ENCODE results near the gene CFL1.
"Not testable (repeated sequence)": the region's sequence is repeated elsewhere in the genome, so short reads cannot be mapped to it uniquely, and the experiment has no call there.

CFL1 gene

DNA sequence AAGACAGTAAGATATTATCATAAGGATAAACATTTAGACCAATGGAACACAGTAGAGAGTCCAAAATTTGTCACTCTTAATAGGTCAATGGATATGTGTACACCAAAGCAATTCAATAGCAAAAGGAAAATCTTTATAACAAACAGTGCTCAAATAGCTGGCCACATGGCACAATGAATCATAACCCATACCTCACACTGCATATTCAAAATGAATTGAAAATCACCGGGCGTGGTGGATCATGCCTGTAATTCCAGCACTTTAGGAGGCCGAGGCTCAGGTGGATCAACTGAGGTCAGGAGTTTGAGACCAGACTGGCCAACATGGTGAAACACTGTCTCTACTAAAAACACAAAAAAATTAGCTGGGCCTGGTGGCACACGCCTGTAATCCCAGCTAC is 15.8 kb downstream of the CFL1 start:
- no peak for DNase-seq (ENCODE audit: low read depth in 2 of 2)

DNA sequence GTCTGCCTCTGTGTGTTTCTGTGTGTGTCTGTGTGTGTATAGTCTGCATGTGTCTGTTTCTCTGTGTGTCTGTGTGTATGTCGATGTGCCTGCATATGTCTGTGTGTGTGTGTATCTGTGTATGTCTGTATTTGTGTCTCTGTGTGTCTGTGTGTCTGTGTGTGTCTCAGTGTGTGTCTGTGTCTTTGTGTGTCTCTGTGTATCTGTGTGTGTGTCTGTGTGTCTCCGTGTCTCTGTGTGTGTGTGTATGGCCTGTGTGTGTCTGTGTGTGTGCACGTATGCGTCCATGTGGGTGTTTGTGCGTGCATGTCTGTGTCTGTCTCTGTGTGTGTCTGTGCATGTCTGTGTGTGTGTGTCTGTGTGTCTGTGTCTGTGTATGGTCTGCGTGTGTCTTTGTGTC is 23.8 kb downstream of the CFL1 start:
- no peak for DNase-seq (ENCODE audit: low read depth in 2 of 2)

DNA sequence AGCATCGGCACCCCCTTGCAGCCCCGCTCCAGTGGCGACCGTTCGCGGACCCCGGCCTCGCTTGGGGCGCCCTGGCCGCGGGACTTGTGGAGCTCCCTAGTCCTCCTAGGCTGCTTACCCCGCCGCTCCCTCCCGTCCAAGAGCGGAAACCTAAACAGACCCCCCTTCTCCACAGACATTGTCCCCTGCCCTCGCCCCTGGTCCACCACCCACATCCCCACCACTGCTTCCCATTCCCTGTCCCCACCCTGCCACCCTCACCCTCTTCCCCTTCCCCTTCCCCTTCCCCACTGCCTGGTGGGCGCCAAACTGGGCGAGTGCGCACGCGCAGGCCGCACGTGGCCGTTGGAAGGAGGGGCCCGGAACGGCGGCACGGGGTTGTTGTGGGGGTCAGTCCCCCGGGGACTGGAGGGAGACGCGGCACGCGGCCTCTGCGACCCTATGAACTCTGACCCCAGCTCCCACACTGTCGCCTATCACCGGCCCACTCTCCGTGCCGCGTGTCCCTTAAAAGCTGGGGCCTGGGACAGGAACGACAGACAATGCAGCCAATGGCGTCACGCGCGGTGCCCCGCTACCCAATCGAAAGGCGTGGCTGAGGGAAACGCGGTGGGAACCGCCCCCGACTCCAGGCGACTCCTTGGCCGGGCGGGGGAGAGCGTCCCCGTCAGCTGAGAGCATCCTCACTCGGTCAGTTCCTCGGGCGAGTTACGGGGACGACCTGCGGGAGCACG is 24.5 kb downstream of the CFL1 start, which contains the start of gene SNX32:
TSS of gene SNX32 (plus strand) at position 667 of the 734 bp plus-strand sequence. CDS start 103 bp downstream, outside the sequence.
- DNase-seq (ENCODE audit: low read depth in 2 of 2), result peak; percentile 90 to 94

DNA sequence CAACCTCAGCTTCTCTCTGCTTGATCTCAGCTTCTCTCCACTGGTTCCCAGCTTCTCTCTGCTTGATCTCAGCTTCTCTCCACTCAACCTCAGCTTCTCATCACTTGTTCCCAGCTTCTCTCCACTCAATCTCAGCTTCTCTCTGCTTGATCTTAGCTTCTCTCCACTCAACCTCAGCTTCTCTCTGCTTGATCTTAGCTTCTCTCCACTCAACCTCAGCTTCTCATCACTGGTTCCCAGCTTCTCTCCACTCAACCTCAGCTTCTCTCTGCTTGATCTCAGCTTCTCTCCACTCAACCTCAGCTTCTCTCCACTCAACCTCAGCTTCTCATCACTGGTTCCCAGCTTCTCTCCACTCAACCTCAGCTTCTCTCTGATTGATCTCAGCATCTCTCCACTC is 25.7 kb downstream of the CFL1 start:
- not testable (repeated sequence) for DNase-seq (ENCODE audit: low read depth in 2 of 2)

DNA sequence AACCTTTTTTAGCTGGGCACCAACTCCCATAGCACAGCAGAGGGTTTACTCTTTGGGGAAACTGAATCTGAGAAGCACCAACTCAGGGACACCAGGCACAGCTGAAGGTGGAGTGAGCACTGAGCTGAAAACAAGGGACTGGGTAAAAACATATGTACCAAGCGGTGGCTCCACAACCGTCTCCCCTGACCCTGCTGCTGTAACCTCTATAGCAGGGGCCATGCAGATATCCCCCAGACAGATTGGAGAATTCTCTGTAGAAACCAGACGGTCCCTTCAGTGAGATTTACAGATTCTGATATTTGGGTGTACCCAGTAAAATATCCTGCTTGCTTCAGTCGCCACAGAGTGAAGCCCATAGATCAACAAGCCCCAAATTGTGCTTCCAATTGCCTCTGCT is 28.5 kb downstream of the CFL1 start:
- DNase-seq (ENCODE audit: low read depth in 2 of 2), result no peak

DNA sequence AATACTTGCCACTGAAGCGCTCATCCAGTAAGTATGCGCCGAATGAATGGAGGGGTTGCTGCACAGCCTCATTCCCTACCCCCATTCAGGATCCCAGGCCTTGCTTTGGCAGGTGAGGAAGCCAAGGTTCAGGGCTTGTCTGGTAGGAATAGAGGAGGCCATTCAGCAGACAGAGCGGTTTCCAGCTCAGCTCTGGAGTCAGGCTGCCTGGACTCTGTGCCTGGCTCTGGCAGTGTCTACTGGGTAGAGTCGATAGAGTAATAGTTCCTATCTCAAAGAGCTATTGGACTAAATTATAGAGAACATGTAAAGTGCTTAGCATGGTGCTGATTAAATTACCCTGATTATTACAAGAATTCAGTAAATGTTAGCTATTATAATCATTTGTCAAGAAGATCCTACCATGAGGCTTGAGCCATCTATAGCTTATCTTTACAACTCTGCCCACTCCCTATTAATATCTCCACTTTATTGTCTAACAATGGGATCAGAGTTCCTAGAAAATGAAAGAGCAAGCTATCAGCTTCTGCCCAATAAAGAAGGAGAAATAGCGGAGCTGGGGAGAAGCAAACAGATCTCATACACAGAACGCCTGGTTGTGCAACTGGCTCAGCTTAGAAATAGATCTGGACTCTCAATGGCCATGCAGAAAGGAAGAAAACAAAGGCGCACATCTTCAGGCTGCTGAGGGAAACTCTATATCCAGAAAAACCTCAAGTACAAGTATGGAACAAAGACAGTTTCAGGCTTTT is 30.8 kb downstream of the CFL1 start:
- no peak for DNase-seq (ENCODE audit: low read depth in 2 of 2)

DNA sequence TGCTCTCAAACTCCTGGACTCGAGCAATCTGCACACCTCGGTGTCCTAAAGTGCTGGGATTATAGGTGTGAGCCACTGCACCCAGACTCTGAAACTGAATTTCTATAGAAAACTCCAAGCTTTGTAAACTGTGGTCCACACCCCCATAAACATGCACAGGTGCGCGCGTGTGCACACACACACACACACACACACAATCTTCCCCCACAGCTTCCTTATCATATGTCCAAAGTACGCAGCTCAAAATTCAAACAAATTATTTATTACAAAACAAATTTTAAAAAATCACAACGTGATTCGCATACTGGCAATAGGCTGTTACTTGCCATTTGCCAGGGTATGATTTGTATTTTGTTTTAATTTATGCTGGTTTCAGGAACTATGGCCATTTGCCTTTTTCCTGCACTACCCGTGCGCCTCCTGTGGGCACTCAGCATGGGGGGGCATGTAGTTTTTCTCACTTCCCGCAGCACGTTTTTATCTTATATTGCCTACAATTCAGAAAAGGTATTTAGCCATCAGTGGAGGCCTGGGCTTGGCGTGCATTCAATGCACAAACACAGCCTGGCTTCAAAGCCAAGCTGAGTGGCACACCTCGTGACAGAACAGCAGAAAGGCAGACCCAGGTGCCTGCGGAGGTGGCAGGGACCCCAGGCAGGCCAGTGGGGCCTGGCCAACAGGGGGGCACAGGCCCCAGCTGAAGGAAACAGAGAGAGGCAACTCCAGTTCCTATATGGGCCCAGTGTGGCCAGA is 35.0 kb downstream of the CFL1 start:
- DNase-seq (ENCODE audit: low read depth in 2 of 2), result no peak

DNA sequence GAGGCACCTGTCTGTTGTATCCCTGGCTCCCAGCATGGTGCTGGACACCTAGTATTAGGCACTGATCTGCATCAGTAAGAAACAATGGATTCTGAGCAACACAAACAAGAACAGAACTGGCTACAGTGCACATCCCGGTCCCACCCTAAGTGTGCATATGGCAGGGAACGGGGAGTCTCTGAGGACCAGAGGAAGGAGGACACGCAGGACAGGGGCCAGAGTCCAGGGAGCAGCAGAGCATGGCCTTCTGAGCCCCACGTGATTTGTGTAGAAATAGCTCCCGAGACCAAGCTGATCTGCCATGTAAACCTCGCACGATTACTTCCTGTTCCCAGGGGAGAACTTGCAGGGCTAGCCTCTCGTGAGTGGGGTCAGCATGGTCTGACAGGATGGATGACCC is 36.9 kb downstream of the CFL1 start:
- no peak for DNase-seq (ENCODE audit: low read depth in 2 of 2)

DNA sequence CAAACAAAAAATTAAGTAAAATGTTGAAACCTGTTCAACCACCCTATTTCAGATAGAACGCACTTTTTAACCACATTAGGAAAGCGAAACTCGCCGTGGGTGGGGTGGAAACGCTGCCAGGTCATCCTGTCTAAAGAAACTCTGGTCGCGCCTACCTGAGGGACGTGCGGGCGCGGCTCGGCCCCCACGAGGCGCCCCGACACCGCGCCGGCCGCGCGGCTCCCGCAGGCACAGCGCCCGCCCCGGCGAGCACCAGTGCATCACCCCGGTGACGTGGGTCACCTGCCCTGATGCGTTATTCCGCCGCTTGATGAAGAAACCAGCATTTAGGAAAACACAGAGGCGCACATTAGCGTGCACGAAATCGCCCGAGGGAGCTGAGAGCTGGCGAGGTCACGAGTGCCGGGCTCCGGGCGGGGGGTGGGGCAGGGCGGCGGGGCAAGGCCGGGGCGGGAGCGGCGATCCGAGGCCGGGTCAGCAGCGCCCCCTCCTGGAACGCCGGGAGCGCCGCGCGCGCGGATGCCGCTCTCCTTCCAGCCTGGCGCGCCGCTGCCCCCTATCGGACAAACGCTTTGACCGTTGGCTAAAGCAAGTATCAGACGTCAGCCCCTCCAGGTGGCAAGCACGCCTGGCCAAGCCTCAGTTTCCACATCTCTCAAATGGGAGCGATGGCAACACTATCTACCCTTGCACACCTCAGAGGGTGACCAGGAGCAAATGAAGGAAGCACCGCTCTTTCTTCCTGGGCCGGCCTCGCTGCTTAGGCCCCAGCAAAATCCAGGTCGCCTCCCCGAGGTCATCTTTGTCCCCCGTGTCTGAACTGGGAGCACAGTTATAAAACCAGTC is 39.9 kb downstream of the CFL1 start:
- DNase-seq (ENCODE audit: low read depth in 2 of 2), result peak; percentile 94 to 96

DNA sequence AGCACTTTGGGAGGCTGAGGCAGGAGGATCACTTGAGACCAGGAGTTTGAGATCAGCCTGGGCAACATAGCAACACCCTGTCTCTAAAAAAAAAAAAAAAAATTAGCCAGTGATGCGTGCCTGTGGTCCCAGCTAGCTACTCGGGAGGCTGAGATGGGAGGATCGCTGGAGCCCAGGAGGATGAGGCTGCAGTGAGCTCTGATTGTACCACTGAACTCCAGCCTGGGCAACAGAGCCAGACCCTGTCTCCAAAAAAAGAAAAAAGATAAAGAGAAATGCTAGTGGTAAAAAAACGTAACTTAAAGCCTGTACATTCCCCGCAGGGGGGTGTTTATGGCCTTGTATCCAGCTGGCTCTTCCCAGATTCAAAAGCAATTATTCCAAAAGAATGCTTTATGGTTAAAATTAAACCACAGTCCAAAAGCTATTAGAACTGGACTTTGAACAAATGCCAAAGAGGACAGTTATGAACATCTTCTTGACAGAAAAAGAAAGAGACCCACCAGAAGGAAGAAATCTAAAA is 40.6 kb downstream of the CFL1 start:
- DNase-seq (ENCODE audit: low read depth in 2 of 2), result no peak

DNA sequence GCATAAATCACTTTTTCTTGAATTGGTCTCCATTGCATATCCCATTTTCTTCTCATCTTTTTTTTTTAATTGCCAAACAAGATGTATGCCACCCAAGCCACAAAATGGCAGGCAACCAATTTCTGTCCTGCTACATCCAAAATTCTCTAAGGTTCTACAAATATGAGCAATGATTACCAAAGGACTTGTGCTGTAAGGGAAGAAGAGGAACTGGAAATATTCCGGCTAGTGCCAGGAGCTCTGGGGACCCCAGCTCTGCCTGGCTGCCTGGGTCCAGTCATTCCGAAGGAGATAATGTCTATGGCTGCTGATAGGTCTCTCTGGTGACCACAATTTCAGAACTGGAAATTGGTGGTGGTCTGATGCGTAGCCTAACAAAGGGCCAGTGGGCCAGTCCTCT is 41.3 kb downstream of the CFL1 start:
- no peak for DNase-seq (ENCODE audit: low read depth in 2 of 2)

DNA sequence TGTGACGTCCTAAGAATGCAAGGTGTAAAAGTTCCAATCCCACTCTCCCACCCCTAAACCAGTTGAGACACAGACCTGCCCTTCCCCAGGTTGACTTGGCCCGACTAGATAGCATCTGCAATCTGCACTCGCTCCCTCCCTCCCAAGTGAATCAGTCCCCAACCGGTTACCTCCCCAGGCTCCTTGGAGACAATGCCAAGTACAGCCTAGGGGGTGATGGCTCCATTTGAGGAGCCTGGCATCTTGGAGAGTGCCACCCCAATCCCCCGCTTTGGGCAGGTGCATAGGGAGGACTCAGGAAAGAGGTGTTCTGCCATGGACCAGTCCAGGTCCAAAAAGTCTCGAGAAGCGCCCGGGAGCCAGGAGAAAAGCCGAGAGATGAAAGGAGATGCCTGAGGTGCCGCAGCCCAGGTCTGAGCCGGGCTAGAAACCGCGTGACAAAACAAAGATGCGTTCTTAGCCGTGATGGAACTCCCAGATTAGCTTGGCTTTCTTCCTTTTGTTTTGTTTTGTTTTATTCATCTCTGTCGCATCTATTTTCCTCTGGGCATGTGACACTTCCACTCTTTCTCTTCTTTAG is 42.9 kb downstream of the CFL1 start:
- no peak for DNase-seq (ENCODE audit: low read depth in 2 of 2)

DNA sequence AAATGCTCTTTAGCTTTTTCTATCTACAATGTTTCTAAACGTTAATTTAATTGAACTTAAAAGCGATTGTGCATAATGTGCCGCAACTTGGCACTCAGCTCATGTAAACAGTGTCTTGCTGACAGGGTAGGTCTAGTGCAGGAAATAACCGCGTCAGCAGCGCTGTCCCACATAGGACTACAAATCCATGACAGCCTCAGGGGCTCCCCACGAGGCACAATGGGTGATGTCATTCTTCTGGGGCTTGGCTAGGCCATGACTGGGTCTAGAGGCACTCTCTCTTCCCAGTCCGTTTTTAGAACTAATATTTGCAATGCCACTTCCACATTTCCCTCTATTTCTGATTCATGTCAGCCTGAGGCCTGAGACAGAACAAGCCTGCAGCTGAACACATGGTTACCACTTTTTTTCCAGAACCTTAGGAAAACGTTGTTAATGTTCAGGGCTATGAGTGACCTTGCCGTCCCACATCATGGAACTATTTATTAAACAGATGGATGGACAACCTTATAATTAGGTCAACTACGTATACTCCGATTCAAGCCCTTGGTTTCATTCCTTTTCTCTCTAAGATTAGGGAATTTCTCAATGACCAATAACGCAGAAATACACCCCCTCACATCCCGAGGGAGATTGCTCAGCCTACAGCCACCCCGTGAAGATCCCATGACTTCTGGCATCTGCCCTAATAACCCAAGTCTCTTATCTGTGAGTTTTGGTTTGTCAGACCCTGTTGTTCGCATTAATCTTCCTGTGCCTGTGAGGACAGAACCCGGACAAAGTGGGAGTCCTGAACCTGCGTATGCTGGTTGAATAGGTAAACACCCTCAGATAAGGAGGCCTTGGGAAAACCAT is 43.6 kb downstream of the CFL1 start:
- DNase-seq (ENCODE audit: low read depth in 2 of 2), result no peak

DNA sequence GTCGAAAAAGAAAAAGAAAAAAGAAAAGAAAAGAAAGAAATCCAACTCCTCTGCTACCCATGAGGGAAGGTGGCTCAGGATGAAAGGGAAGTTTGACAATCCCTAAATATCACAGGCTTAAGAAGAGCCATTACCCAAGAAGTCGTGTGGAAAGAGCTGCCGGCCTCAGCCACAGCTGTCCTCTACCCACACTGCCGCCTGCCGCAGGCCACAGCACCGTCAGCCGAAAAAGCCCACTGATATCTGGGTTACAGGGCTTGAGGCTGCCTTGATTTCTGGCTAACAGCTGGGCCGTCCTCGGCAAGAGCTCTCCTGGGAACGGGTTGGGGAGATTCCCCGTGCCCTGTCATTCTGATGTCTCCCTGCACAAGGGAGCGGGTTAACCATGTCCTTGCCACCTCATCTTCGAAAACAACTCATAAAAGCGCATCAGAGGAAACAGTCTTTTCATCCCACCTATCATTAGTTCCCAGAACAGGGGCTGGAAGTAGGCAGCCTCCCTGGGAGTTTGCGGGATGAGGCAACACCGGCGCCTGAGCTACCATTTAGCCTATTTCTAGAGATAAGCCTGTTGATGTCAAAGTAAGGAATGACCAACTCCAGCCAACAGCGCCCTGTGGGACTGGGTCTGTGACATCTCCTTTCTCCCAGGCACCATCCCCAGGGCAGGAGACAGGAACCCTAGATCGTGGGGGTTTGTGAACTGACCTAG is 46.1 kb downstream of the CFL1 start:
- DNase-seq (ENCODE audit: low read depth in 2 of 2), result no peak

DNA sequence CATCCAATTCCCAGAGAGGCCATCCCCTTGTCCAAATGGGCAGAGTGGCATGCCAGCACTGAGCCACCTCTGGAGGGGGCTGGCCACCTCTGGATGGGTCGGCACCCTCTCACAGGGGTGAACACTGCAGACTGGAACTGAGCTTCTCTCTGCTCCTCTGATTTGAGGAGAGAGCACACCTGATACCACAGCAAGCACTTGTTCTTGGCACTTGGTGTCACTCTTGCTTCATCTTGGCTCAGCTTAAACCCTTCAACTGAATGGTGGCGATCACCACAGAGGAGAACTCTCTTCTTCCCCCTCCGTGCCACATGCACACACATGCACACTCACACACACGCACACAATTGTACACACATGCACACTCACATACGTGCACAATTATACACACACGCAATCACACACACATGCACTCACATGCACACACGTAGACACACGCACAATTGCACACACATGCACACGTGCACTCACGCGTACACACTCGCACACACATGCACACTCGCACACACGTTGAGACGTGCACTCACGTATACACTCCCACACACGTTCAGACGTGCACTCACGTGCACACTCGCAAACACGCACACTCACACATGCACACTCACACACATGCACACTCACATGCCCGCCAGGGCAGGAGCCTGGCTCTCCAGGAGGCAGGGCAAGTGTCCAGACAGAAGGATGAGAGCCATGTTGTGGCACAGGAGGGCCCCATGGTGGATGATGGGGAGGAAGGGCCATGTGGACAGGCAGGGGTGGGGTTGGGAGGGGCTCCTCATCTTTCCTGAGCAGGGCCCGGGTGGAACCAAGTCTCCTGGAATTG is 47.7 kb downstream of the CFL1 start:
- no peak for DNase-seq (ENCODE audit: low read depth in 2 of 2)

DNA sequence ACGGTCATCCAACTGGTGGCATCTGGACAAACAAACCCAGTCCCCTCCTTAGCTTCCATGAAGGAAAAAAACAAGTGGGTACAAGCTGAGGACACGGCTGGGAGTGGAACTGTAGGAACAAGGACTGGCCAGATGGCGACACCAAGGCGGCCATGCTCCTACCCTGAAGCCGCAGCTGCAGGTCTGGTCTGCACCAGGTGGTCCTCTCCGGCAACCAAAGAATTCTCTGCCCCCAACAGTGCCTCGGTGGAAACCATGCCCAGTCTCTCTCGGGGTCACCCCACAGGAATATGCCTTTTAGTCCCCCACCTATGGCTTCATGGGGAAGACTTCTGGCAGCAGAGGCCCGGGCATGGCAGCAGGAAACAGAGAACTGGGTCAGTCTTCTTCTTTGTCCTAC is 48.5 kb downstream of the CFL1 start:
- DNase-seq (ENCODE audit: low read depth in 2 of 2), result no peak

DNA sequence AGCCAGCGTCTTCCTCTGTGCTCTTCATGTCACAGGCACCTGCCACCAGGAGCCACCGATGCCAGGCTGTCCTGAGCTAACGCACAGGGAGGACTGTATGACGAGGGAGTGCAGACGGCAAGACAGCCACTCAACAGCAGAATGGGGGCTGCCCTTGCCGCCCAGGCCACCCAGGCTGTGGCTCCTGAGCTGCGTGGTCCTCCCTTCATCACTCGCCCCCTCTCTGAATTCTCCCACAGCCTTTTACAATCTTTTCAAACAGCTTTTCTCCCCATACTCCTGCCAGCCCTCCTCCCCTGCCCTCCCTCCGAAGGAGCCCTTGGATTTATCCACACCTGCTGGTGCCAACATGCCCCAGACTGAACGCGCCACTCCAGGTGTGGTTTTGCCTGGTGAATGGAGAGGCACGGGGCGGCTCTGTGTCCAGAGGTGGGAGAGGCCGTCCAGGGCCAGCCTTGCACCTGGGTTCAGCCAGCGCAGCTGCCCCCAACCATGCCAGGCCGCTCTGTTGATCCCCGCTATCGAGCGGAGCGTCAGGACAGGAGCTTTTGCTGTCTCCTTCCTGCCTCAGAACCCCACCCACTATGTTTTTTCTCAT is 49.1 kb downstream of the CFL1 start:
- DNase-seq (ENCODE audit: low read depth in 2 of 2), result no peak

DNA sequence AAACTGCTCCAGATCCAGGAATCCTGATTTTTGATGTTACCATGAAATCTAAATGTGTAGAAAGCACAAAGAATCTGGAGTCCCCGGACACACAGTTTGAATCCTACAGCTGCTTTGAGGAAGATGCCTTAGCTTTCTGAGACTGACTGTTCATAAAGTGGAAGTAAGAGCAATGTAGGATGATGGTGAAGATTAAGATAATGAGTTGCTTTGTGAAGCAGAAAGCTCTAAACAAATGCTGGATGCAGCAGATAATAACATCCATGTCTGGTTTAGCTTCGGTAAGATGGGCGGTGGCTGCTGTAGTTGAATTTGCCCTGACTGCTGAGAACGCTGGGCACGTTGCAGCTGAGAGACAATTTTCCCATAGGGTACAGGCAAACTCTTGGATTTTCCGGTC is 51.0 kb downstream of the CFL1 start:
- no peak for DNase-seq (ENCODE audit: low read depth in 2 of 2)

All from activated CD4-positive, alpha-beta T cell treated with anti-CD3 and anti-CD28 coated beads for 24 hours (primary cell).